Limb (tissue), 2 donors: ENCODE results near the gene PHGDH.
A peak's percentile ranks its signal among the peaks of the same experiment; 100 is the strongest.

Experiments
- DNase-seq, 2 donors: peaks; one replicate each; pipeline ENCODE4 v3.0.0-alpha.2; 2016; ENCODE audit errors: extremely low spot score in 2 of 2

Gene PHGDH

DNA sequence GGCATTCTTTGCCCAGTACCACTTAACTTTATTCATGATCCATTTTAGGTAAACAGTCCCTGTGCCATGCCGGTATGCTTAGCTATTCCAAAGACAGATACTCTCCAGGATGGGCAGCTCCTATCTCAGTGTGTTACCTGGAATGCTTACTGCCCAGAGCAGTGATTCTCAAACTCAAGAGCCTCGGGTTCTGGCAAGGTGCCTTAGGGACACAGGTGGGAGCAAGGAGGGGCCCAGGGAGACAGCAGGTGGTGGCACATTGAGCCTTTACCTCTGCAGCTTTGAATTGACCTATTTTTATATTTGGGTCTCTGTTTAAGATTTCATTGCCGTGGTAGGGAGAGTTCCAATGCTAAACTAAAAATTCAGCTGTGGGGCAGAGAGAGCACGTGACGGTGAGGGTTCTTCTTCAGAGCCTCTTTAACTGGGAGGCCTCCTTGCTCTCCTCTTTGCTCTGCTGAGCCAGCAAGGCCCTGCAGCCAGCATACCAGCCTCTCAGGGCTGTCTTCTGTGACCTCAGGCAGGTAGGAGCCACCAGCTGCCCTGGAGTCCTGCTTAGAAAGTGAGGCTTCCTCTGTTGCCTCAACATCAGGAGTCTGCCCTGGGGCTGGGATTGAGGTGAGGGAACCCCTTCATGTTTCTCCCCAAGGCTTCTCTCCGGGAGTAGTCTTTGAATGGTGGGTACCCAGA, 20.2 kb downstream of the PHGDH start:
- no peak for DNase-seq

DNA sequence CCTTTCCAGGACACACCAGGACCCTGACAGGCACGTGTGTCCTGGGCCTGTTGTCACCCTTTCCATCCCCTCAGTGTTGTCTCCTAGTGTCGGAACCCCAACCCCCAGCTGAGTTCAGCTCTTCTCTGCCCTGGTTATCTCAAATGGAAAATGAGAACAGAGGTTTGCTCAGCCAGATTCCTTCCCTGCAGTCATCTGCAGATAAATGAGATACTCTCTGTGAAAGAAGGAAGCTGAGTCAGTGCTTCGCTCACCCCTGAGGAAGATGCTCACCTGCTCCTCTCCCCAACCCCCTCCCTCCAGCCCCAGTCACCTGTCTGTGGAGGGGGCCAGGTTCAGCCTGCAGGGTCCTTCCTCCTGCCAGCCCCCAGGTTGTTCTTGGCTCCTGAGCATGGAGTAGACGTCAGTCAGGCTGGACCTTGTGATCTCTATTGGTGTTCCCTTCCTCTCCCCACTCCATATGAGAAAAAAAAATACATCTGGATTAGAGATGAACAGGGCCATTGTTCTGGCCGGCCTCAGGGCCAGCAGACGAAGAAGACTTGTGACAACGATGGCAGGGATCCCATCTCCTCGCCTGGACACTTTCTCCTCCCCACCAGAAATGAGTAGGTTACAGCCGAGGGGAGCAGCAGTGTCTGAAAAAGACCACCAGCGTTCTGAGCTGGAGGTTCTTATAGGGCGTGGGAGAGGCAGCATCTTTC, 20.9 kb downstream of the PHGDH start:
- no peak for DNase-seq

DNA sequence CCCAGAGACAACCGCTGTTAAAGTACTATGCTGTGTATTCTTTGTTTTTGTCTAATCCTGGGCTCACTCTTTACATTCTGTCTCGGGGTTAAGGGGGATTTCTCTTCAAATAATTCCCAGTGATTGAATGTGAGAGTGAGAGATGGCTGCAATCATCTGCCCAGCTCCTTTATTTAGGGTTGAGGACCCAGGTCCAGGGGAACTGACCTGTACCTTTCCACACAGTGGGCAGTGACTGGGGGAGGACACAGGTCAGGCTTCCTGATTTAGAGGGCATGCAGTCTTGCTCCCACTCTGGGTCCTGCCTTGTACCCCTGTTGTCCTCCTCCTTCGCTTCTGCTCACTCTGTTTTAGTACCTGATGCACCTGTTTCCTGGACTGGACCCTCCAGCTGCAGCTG, 22.0 kb downstream of the PHGDH start:
- DNase-seq: no peak

DNA sequence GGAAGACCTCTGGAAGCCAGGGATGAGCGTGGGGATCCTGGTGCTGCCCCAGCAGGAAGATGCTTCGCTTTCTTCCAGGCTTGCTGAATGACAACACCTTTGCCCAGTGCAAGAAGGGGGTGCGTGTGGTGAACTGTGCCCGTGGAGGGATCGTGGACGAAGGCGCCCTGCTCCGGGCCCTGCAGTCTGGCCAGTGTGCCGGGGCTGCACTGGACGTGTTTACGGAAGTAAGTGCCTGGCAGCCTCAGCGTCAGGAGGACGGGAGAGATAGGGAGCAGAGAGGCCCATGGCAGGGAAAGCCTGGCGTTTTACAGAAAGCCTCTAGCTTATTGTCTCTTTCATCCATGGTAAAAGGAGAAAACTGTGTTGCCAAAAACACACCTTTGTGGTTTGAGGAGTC, 23.5 kb downstream of the PHGDH start:
- no peak for DNase-seq

DNA sequence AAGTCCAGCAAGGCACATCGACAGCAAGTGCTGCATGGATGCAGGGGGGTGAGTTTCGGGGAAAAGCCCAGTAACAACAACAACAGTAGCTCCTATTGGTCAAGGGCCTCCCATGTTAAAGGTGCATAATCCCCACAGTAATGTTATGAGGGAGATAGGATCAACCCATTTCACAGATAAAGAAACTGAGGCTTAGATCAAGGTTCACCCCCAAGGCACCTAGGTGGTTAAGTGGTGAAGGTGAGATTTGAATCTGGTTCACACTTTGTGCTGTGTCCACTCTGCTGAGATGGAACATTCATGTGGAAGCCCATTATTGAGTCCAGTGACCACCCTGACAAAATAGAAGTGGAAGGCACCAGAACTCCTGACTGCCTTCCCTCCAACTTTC, 24.9 kb downstream of the PHGDH start:
- DNase-seq: no peak

DNA sequence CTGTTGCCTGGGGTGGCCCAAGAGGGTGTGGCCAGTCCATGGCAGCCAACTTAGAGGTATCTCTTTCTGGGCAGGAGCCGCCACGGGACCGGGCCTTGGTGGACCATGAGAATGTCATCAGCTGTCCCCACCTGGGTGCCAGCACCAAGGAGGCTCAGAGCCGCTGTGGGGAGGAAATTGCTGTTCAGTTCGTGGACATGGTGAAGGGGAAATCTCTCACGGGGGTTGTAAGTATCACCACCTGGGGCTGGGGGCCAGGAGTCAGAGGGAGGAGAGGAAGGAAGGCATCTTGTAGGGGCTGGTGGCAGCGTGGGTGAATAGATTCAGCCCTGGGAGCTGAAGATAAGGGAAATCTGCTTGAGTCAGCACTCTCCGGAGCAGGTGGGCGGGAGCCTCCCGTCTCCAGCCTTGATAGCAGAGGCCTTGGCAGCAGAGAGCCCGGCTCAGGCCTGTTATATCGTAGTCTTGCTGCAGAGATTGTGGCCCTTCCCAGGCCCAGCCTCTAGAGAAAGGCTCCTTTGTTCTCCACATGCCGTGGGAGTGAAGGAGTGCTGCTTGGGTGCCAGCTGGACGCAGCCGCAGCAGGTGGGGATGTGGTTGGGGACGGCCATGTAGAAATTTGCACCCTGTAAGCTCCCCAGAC, 25.4 kb downstream of the PHGDH start:
- peak in 1 of 2 donors; percentile 18 for DNase-seq

DNA sequence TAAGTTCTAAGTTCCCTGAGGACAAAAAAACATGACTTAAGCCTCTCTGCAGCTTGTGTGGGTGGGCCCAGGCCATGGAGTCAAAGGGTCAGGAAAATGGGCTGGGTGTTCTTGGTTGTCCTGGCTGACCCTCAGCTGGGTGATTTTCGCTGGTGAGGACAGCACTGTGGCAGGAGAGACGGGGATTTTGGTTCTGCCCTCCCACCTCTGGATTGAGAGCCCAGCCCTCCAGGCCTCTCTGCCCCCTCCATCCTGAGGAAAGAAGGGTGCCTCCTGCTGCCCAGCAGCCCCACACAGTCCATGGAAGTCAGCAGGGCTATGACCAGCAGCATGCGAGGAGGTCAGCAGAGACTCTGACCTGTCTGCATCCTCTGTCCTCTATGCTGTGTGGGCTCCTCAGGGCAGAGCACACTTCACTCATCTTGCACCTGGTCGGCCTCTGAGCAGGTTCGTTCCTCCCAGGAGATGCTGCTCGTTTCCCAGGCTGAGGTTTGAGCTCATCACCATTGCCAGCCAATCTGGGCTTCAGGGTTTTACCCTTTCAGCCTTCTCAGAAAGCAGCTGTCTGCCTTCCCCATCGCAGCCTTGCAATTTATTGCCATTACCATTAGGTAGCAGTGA, 26.5 kb downstream of the PHGDH start:
- no peak for DNase-seq

DNA sequence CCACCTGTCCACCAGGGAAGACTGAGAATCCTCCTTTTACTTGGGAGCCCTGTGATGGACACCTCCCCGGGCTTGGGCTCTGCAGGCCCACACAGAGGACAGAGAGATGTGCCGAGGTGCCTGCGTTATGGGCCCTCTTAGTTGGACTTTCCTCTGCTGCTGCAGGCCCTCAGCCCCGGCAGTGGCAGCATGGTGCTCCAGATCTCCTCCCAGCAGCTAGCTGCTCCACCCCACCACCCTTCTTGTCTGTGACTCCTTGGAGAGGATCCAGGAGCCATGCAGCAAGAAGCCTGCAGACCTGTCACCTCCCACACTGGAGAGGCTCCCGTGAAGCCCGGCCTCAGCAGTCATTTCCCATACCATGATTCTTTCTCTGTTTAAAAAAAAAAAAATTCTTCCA, 27.4 kb downstream of the PHGDH start:
- DNase-seq: no peak

DNA sequence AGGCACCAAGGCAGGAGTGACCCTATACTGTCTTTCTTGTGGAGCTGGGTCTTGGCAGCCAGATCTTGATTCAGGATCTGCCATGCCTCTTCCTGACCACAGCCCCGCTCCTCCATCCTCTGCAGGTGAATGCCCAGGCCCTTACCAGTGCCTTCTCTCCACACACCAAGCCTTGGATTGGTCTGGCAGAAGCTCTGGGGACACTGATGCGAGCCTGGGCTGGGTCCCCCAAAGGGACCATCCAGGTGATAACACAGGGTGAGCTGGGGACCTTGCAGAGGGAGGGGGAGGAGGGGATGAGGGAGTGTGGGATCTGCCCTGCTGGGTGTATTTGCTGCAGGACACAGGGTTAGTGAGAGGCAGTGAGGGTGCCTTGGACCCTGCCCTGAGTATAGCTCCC, 28.5 kb downstream of the PHGDH start:
- DNase-seq: no peak

DNA sequence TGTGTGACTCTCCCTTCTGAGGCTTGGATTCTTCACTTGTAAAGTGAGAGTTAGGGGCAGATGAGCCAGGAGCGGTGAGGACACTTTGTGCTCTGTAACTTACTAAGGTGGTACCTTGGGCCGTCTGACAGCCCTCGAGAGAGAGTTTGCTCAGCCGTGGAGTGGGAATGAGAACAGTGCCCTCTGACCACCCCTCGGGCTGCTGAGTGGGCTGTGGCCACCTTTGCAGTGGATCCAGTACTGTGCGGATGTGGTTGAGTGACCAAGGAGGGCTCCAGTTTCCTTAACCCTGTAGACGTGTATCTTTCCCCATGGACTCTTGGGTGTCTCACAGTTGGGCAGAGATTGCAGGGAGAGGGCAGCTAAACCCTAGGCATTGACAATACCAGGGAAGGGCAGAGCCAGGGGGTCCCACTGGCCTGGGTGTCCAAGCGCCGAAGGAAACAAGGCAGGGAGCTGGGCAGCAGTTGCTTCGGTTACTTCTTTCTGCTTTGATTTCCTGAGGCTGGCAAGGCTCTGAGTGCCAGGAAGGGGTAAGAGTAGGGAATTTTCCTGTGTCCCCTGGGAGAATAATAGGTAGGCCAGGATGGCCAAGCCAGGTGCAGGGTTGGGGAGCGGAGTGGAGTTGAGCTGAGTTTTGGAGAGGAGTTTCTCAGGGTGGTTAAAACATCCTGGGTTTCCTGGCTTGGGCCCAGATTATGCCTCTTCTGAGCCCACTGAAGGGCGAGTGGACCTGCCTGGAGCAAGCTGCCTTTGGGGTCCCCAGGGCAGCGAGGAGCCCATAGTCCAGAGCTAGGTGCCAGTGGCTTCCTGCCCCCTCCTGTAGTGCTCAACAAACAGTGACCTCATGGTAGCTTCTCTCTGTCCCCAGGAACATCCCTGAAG, 29.4 kb downstream of the PHGDH start:
- no peak for DNase-seq

DNA sequence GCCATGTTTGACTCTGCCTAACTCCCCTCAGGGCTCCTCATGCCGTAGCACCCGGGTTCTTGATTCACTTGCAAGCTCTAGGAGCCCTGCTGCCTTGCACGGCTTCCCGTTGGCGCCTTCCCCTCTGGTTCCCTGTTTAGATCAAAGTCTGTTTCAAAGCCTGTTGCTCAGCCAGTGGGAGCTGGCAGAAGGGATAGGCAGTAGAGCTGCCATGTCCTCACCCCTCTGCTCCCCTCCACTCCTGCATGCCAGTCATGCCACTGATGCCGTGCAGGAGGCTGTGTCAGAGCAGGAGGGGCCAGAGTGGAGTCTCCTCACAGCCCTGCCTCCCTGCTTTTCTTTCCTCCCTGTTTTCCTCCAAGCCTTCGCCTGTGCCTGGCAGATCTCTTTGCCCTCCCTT, 30.5 kb downstream of the PHGDH start:
- no peak for DNase-seq

DNA sequence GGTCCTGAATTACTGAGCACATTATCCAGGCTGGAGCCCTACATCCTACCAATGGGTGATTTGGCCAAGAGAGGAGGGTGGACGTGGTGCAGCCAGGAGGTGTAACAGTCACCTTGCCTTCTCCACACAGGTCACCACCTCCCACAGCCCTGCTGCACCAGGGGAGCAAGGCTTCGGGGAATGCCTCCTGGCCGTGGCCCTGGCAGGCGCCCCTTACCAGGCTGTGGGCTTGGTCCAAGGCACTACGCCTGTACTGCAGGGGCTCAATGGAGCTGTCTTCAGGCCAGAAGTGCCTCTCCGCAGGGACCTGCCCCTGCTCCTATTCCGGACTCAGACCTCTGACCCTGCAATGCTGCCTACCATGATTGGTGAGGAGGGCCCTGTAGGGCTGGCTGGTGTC, 30.9 kb downstream of the PHGDH start:
- no peak for DNase-seq

DNA sequence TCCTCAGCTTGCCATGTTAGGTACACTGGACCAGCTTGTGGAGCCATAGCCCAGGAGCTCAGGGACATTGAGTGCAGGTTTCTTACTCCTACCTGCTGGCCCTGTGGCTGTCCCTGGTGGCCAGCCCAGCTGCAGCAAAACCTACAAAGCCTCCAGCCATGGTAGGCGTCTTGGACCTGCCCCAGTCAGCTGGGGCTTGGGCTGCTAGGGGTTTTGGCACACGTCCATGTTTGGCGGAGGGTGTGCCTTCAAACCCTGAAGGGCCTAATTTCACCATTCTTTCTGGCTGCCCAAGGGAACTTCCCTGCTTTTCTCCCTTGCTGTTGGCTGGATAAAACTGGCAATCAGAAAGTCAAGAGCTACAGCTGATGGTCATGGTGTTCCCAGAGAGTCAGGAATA, 31.6 kb downstream of the PHGDH start:
- no peak for DNase-seq

DNA sequence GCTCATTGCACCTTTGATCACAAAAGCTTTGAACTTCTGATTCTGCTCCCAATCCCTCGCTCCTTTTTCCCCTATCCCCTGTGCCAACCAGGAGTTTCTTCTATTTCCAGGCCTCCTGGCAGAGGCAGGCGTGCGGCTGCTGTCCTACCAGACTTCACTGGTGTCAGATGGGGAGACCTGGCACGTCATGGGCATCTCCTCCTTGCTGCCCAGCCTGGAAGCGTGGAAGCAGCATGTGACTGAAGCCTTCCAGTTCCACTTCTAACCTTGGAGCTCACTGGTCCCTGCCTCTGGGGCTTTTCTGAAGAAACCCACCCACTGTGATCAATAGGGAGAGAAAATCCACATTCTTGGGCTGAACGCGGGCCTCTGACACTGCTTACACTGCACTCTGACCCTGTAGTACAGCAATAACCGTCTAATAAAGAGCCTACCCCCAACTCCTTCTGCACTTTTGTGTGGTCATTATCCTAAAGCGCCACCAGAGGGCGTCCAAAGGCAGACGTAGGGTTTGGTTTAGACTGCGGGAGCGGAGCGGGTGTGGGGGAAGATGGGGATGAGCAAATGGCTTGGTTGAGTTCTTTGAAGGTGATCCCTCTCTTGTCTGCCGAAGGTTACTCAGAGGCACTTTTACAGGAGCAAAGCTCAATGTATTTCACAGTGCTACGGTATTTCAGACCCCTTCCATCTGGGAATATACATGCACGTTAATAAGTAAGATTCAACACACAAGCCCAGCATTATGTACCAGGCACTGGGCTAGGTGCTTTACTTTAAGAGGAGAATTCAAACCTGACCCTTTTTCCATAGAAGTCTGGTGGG, 32.3 kb downstream of the PHGDH start:
- DNase-seq: peak; percentile 75 to 77

DNA sequence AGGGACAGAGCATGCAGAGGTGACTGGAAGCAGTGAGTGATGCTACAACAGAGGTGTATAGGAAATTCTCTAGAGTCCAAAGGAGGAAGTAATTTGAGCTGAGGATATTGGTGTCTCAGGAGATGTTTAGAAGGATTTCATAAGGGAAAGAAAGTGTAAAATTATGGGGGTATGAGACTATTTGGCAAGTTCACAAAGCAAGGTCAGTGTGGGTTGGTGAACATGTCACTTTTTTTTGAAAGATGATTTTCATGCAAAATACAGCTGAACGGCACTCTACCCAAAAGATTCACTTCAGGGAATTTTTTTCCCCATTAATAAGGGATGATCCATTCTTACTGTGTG, 32.8 kb downstream of the PHGDH start:
- DNase-seq: no peak

DNA sequence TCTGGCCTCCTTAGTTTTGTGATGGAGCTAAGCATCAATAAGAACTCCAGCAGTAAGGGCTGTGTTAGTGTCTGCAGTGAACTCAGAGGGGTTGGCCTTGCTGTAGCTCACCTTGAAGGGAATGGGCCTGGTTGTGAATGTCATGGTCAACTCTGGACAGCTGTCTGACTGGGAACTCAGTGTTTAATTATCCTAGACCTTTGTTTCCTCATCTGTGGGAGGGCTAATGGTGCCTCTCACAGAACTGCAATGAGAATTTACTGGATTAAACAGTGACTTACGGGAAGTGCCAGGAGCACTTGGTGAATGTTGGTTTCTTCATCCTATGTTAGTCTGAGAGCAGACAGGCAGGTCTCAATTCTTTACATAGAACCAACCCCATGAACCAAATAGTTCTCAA, 33.3 kb downstream of the PHGDH start:
- no peak for DNase-seq

DNA sequence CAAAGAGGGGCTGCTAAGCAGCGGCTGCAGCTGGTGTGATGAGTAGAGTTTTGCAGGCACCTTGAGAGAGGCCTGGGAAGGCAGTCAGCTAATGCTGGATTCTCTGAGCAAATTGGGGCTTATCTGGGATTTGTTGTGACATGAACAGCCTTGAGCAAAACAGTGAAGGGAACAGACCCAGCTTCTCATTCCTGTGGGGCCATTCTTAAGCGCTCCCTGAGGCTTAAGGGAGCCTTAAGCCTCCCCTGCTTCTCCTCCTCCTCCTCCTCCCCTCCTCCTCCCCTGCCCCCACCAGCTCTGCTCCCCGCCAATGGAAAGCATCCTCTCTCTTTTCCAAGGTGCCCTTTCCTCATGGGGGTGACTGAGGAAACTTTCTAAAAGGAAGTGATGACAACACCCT, 35.7 kb downstream of the PHGDH start:
- no peak for DNase-seq

DNA sequence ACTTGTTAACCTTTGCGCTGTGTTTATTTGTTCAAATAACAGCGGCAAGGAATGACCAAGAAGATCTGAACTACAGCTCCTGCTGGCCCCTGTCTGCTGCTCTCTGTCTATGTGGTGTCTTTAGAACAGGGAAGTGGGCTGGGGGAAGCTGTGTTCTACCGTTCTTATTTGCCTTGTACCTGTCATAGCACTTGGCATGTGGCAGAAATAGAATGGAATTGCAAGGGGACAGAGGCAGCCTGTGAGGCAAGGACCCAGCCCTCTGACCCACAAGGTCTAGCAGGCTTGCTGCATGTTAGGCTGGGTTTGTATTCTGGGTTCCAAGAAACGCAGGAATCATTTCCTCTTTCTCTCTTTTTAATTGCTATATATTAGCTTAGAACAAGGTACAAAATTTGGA, 36.3 kb downstream of the PHGDH start:
- DNase-seq: no peak

DNA sequence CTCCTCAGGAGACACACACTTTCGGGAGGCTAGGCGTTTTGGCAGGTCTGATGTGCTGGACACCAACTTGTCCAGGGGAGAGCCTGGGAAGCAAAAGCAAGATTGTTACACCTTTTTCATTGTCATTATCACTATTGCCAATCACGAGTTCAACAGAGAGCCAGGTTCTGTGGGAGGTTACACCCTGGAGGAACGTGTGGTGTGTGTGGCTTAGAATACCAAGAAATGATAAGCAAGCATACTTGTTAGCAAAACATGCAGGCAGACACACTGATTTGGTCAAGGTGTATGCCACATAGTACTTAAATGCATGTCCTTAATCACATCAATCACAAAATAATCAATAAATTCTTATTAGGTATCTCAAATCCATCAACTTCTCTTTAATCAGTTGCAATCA, 40.9 kb downstream of the PHGDH start:
- DNase-seq: no peak

DNA sequence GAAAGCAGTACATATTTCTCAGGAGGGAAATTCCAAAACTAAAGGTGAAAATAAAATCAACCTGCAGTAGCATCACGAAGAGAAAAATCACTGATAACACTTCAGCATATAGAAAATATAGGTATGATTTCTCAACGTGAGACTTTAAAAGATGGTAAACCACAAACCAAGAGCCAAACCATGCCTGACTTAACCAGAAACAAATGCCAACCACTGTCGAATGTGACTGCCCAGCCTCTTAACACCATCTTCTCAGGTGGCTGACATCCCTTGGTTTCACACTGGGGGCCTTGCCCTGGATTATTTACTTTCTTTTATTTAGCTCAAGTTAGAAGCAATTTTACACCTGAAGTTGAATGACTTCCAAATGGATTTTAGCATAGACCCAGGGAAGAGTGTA, 46.9 kb downstream of the PHGDH start:
- no peak for DNase-seq

DNA sequence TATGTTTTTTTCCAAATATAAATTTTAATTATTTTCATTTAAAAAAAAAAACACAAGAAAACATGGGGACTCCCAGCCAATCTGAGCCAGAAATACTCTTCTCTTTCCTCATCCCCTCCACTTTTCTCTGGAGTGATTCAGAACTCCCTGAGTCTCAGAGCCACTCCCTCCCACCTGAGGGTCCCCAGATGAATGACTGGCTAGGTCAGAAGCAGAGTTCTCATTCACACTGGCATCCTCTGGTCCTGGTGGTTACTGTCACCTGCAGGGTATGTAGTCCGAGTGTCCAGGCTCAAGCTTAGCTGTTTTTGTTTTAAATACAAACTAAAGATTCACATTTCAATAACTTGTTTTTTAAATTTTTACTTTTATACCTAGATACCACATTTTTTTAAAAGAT, 50.7 kb downstream of the PHGDH start:
- DNase-seq: no peak
